GM21576 (cell line): ENCODE measurements around the gene PPM1N.

ENCODE experiments used
- ATAC-seq: cut with Tn5 transposase; IDR thresholded peaks from one replicate; pipeline ENCODE4 v1.9.1; 2021; ENCODE audit warnings: mild to moderate bottlenecking, moderate library complexity; ENCODE audit not compliant: unreplicated experiment

PPM1N gene

DNA sequence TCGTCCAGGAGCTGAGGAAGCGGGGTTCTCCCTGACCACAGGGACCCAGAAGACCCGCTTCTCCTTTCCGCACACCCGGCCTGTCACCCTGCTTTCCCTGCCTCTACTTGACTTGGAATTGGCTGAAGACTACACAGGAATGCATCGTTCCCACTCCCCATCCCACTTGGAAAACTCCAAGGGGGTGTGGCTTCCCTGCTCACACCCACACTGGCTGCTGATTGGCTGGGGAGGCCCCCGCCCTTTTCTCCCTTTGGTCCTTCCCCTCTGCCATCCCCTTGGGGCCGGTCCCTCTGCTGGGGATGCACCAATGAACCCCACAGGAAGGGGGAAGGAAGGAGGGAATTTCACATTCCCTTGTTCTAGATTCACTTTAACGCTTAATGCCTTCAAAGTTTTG lies 27.9 kb downstream of the PPM1N start:
- ATAC-seq, result no peak

DNA sequence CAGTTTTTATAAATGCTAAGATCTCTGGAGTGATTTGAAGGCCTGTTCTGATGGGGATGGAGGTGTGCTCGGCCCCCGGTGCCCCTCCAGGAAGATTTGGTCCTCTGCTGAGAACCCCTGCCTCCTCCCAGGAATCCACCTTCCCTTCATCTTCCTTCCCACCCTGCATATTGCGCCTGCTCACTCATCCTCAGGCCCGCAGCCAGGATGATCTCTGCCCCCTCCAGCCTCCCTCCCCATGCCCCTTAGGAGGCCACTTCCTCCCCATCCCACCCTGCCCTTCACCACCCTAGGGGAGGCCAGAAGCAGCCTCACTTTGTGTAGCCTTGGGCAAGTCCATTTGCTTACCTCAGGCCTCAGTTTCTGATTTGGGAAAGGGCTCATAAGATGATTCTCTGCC lies 28.7 kb downstream of the PPM1N start:
- ATAC-seq, result no peak

DNA sequence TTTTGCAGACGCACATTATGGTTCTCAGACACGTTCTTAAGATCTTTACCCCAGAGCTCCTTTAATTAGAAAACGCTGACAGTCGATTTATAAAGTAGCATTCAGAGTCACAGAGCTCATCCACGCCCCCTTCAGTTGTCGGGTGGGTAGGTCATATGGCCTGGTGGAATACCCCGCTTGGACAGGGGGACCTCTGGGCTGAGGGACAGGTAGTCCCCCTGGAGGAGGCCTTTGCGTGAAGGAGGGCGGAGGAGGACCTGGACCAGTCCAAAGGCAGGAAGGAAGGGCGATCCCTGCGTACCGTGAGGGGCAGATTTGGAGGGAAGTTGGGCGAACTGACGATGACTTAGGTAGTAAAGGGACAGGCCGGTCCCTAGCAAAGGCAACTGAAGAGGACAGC lies 29.5 kb downstream of the PPM1N start:
- no peak for ATAC-seq

DNA sequence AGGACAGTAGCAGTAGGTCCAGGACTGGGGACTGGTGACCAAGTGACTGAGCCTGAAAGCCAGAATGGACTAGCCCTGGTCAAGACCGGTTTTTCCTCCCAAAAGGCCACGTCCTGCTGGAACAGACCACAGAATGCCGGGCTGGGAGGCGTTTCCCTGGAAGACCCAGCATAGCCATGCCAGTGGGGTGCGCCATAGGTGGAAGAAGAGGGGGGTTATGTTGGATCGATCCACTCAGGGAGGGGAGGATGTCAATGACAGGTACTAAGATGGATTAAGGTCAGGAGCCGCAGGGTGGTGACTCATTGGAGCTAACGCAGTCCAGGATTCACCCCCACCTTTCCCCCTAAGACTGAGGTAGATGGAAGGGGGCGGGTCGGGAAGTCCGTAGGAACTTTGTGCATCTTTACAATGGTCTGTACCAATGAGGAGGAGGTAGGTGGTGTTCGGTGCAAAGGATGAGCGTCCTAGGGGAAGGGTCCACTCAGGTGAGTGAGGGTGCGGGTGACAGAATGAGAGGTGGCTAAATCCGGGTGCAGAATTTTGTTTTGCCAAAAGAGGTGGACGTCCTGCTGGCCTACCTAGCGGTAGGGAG lies 30.0 kb downstream of the PPM1N start:
- no peak for ATAC-seq

DNA sequence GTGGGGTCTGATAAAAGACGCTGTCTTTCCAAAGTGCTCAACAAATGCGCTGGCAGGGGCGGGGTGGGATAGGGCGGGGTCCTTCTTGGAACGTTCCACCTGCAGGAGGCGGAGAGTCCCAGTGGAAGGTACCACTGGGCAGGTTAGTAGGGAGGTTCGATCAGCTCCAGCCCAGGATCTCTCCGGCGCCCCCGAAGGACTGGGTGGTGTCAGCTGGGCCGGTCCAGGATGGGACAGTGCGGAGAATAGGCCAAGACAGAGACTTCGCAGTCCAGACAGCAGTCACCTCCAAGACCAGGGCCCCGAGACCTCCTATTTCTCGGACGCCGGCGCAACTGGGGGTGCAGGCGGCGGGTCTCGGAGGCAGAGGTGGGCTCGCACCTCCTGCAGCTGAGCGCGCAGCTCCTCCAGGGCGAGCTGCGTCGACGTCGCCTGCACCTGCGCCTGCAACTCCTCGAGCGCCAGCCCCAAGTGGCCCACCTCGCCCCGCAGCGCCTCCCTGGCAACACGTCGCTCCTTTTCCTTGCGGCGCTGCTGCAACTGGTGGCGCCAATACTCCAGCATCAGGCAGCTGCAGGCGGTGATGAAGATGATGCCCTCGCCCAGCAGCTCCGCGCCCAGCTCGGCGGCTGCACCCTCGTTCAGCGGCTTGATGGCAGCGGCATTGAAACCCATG lies 30.6 kb downstream of the PPM1N start:
- no peak for ATAC-seq

DNA sequence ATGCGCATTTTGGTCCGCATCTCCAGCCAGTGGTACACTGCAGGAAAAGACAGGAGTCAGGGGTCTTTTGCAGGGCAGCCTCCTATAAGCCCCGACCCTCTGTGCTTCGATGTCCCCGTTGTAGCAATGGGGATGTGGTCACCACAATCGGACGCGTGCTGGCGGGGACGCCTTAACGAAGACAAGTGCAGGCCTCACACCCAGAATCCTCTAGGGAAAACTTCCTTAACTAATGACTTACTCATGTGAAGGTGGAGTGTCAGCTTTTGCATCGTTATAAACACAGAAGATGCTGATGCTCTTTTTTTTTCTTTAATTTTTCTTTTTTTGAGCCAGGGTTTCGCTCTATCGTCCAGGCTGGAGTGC lies 31.2 kb downstream of the PPM1N start:
- ATAC-seq, result no peak

DNA sequence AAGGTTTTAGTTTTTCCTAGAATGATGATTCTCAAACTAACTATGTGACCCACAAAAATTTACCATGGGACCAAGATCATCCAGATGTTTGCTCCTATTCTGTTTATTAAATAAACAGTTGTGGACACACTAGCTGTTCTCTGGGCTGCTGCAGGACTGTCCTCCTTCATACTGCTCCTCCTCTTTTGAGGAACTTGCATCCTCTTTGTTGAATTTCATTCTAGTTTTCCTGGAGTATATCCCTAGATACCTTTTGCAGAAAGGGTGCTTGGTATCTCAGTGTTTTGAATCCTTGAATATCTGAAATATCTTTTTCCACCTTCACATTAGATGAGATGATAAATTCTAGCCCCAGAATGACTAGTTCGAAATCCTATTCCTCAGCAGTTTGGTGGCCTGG lies 33.1 kb downstream of the PPM1N start:
- no peak for ATAC-seq

DNA sequence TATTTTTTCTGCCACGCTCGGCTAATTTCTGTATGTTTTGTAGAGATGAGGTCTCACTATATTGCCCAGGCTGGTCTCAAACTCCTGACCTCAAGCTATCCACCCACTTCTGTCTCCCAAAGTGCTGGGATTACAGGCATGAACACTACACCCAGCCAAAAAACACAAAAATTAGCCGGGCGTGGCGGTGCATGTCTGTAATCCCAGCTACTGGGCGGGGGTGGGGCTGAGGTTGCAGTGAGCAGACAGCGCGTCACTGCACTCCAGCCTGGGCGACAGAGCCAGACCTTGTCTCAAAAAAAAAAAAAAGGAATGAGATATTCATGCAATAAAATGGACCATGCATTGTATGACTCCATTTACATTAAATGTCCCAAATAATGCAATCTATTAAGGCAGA lies 41.2 kb downstream of the PPM1N start:
- no peak for ATAC-seq

DNA sequence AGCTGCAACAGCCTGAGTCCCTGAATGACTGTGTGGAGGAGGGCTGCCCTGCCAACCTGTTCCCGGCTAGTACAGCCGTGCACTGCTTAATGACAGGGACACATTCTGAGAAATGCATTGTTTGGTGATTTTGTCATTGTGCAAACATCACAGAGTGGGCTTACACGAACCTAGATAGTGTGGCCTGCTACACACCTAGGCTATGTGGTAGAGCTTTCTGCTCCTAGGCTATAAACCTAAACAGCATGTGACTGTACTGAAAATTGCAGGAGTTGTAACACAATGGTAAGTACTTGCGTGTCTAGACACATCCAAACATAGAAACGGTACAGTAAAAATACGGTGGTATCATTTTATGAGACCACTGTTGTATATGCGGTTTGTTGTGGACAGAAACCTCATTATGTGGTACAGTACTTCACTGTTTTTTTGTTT lies 44.0 kb downstream of the PPM1N start:
- ATAC-seq, result no peak

DNA sequence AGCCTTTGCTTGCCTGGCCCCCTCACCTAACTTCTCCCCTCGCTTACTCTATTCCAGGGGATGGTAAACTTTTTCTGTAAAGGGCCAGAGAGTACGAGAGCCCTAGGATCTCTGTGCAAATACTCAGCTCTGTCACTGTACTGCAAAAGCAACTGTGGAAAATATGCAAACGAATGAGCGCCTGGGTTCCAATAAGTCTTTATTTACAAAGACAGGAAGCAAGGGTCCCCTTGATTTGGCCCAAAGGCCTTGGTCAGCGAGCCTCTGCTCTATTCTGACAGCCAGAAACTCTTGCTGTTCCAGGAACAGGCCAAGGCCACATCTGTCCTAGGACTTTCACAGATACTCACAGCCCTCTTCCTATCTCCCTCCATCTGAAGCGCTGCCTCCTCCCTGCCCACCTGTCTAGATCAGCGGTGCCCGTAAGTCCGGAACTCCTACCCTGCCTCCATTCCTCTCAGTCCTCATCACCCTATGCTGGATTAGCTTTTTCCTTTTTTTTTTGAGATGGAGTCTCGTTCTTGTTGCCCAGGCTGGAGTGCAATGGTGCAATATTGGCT lies 49.0 kb downstream of the PPM1N start:
- ATAC-seq, result no peak

DNA sequence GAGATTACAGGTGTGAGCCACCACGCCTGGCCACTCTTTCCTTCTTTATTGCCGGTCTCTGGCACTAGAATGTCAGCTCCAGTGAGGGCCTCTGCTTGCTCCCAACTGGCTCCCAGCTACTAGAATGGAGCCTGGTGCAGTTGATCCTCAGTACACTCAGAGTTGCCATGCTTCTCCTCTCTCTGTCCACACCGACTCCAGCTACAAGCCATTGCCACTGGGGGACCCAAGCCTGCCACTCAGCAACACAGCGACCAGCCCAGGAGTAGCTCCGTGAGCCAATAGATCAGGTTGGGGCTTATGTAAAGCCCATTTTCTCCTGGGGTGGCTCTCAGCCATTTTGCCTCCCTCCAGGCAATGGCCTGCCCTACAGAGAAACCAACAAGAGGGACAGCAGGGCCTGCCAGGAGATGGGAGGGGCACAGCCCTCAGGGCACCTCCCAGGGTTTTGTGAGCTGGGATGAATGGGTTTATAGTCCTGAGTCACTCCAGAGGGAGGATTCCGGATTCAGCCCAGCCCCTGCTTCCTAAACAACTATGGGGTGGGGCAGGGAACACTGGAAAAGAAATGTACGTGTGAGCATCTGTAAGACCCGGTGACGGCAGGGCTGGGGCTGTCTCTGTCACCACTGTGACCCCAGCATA lies 49.8 kb downstream of the PPM1N start:
- no peak for ATAC-seq
